GM18861 (cell line): ENCODE data around the gene SLC1A7.

Source experiments
- ATAC-seq: cut with Tn5 transposase; IDR thresholded peaks from one replicate; pipeline ENCODE4 v1.9.1; 2021; ENCODE audit not compliant: unreplicated experiment

The SLC1A7 gene

DNA sequence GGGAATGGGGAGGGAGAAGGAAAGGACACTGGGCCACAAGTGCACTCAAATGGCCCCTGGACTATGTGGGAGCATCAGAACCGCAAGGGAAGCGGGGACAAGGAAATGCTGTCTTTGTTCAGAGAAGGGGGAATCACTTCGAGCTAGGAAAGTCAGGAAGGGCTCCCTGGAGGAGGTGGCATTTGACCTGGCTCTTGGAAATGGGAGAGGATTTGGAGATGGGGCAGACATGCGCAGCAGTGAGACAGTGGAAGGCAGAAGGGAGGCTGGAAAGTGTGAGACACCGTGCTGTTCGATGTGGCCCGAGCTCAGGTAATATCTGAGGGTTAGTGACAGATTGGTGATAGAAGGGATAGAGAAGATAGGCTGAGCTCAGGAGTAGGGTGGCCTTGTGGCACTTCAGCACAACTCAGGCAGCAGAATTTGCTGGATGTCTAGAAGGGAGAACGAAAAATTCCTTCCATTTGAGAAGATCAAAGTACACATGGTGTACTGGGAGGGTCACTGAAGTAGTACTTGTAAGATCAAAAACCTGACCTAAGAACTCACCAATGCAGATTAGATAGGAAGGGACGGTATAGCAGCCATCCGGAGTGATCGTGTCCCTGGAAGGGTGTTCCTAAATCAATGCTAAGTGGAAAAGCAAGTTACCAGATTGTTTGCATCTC lies 25.4 kb downstream of the SLC1A7 start:
- no peak for ATAC-seq

DNA sequence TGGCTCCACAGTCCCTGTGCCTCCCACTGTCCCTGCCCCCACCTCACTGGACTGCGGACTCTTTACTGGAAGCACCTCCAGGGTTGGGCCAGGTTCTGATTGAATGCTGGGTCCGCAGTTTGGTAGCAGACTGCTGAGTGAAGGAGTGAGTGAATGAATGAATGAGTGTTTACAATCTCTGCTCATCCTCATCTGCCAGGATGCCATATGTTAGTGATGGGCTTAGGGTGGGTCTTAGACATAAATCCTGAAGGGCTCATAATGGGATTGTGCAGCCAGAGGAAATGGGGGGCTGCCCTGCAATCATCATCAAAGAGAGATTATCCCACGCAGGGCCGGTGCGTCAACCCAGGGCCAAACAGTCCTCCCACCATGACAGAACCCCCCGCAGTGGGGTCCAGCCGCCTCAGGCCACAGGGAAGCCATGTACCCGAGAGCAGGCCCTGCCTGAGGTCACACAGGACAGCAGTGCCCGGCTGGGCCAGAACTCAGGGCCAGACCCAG lies 26.1 kb downstream of the SLC1A7 start:
- no peak for ATAC-seq

DNA sequence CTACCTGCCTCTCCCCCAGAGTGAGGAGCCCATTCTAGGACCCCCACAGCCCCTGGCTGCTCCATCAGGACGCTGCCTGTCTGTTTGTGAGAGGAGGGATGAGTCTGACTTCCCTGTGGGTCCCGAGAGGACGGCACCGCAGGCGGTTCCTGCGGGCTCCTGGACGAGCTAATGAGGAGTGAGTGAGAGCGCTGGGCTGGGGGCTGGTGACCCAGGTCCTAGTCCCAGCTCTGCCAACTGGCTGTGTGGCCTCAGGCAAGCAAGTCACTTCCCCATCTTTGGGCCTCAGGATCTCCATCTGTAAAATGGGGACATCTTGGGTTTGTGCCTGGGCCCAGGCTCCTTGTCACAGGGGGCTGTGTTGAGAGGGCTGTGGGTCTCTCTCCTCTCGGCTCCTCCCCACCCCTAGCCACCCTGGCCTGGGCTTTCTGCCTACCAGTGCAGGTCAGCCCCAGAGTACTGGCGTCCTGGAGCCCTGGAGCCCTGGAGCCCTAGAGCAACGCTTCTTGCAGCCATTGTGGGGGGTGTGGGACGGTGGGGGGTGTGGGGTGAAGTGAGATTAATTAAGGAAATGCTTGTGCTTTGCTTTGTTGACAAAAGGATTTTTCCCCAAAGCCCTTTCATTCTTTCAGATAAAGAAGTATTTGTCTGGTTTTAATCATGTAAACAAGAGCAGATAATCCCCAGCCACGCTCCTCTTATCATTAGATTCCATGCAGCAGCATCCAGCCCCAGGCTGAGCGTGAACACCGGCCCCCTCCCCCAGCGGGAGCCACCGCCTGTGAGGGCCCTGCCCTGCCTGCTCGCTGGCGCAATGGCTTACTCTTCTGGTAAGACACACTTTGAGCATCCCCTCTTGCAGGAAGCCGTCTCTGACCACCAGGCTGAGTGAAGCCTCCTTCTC lies 26.8 kb downstream of the SLC1A7 start:
- ATAC-seq: no peak

DNA sequence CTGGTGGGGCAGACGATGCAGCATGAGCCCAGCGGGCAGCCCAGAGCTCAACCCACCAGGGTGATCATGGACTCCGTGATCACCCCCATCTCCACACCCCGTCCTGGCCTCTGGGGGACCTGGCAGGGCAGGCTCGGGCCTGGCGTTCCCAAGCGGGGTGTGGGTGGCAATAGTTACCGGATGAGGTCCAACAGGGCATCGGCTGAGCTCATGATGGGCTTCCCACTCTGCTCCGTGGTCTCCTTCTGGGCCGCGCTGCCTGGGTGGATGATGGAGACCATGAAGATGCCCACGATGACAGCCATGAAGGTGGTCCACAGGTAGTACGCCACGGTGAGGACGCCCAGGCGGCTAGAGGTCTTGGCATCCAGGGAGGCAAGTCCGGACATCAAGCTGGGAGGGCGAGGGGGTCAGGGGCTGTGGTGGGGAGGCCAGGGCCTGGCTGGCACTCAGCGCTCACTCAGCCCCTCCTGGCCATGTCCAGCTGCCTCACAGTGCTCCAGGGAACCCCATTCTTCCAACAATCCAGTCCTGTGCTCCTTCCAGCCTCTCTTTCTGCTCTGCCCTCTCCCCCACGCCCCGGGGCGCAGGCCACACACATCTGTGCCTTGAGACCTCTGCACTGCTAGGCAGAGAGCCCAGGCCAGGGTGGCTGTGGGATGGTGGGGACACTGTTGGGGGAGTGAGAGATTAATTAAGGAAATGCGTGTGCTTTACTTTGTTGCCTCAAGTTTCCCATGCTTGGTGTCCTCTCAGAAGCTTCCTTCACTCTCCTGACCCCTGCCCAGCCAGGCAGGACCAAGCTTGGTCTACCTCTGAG lies 27.6 kb downstream of the SLC1A7 start:
- no peak for ATAC-seq

DNA sequence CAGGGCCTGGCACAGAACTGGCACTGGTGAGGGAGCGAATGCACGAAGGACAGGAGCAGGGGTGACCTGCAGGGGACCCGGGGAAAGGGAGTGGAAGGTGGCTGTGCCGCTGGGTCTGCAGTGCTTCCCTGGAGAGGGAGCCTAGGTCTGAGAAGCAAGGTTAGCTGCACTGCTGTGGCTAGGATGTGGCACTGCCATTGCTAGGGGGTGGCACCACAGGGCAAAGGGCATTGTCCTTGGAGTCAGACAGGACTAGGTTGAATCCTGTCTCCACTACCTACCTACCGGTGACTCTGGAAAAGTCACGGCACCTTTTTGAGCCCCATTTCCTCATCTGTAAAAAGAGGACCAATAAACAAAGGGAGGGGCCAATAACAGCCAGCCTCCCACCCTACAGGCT lies 28.3 kb downstream of the SLC1A7 start:
- ATAC-seq: no peak

DNA sequence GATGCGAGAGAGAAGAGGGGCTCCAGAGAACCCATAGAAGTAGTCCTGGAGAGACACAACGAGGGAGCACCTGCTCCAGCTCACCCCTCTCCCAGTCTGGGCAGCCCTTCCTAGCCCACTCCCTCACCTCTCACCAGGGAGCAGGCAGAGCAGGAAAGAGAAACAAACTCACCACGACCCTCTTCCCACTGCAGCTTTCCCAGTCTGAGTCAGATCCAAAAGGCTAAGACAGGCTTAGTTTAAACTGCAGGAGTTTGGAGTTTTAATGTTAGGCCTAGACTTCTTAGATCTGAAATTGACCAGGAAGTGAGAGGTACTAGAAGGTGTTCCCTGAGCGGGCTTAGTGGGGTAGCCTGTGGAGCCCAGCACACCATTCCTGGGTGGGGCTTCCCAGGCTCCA lies 29.6 kb downstream of the SLC1A7 start:
- ATAC-seq: no peak

DNA sequence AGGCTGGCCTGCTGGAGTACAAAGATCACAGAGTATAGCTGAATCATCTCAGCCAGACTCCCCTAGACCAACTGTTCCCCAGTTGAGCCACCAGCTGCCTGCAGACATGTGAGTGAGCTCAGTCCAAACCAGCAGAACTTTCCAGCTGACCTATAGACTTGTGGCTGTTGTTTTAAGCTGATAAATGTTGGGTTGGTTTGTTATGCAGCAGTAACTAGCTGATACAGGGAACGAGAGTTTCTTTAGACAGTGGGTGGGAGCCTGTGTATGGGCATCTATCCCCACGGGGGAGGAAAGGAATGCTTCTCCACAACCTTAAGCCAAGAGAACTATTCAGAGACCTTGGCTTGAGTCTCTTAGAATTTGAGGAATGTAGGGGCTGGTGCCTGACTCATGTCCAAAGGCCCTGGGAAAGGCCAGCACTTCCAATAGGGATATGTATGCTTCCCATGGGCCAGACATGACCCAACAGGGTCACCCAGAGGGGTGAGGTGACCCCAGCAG lies 30.1 kb downstream of the SLC1A7 start:
- ATAC-seq: no peak

DNA sequence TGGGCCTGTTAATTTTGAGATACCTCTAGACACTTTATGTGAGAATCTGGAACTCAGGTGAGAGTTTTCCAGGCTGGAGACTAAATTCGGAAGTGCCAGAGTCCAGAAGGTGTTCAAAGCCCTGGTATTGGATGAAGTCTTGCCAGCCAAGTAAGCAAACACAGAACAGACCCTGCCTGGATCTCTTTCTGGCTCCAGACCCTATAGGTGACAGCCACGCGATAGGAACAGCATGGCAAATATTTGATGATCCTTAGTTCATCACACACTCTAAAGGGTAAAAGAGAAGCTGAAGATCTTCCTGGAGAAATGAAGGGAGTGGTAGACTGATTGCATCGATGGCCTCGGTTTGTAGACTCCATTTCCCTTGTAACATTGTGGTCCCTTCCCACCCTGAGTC lies 30.7 kb downstream of the SLC1A7 start:
- ATAC-seq: no peak

DNA sequence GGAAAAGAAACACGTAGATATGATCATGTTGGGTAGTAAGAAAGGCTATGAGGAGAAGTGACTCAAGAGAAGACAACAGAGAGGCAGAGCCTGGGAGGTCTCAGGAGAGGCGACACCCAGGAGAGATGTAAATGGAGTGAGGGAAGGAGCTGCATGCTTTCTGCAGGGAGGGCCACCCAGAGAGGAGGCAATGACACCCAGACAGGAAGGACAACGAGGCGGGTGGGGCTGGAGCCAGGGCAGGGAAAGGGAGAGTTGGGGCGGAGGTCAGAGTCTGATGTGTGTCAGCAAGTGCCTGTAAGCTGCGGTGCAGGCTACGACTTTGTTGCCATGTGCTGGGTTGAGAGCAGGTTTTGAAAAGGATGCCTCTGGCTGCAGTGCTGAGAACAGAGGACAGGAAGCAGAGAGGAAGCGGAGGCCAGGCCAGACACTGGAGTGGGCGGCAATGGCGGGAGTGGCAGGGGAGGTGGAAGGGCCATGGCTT lies 31.3 kb downstream of the SLC1A7 start:
- ATAC-seq: no peak

DNA sequence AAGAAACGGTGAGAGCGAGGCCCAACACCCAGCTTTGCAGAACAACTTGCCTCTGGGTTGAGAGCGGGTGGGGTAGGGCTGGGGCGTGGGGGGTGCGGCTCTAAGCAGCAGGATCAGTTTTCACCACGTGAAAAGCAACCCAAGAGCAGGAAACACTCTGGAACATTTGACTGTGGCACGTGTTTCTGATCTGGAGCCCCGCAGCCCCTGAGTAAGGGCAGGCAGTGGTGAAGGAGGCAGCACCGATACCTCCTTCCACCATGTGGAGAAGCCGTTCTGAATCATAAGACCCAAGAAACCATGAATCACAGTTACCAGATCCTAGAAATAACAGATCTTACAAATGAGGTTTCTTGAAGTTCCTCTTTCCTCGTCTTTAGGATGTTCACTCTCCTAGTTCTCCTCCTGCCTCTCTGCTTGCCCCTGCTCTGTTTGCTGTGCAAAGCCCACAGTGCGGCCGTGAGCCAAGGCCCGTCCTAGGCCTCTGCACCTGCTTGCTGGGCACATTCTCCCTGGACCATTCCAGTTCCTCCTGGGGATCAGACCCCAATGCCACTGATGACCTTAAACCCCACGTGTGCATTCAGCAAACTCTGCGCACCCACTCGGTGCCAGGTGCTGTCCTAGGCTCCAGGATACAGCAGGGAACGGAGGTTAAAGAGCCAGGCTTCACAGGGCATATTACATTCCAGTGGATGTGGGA lies 31.9 kb downstream of the SLC1A7 start:
- ATAC-seq: no peak

DNA sequence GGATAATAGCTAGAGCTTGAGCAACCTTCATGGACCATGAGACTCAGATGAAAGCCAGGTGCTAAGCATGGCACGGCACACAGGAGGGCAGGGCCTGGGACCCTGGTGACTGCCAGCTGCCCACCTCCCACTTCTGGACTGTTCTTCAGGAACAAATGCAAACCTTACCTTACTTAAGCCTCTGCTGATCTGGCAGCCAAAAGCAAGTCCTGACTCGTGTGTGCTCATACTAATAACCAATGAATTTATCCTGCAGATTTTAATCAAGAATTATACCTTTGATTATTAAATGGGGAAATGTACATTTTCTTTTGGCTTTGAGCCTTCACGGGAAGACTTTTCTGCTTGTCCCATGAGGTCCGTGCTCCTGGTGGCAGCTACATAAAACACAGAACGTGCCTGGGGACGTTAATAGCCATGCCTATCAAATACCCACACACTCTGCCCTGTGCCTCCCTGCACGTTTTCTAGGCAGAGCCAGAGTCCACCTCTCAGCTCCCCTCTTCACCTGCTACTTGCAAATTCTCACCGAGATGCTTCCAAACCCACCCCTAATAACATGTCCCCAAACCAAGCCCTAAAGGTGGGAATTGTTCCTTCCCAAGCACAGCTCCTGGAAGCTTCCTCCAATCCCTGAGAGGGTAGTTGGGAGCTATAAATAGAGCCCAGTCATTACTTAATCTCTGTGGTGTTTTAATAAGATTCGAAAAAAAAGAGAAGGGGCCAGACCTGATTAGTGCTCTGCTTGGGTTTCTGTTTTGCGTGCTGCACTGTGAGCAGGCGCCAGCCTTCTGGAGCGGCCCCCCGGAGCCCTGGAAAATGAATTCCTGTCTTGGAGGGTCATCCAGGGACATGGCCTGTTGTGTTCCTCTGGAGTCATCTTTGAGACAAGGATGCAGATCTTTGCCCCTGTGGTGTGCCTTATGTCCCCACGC lies 33.5 kb downstream of the SLC1A7 start:
- no peak for ATAC-seq

DNA sequence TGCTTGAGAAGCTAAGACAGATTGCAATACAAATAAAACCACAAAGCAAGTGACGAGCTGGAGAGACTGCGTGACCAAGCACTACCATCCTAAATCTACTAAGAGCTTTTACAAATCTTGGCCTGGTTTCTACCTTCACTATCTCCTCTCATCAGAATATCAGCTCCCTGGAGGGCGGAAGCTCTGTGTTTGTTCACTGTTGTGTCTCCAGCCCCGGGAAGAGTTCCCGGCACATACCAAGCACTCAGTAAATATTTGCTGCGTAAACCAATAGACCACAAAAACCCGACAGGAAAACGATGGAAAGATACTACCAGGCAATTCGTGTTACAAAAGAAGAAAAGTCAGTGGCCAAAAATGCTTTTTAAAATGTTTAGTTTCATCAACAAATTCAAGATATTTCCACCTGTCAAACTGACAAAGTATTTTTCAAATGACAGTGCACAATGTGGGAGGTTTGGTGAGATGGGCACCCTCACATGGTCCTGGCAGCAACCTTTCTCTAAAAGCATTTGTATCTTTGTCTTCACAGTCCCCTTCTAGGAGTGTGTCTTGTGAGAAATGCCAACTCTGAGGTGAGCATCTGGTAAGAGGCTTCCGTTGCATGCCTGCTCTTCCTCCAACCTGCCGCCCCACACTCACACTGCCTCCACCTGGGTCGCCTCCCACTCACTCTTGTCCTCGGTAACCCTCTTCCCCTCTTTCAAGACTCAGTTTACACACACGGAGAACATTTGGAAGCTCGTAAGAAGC lies 34.7 kb downstream of the SLC1A7 start:
- ATAC-seq: no peak

DNA sequence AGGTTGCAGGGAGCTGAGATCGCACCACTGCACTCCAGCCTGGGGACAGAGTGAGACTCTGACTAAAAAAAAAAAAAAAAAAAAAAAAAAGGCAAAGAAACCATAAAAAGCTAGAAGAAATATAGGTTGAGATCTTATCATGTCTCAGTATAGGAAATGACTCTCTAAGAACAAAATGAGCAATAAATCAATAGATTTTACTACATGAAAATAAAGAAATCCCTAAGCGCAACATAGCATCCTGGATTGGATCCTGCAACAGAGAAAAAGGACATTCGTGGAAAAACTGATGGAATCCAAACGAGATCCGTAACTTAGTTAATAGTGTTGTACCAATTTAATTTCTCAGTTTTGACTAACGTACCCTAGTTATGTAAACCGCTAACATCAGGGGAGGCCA lies 35.3 kb downstream of the SLC1A7 start:
- ATAC-seq: no peak

DNA sequence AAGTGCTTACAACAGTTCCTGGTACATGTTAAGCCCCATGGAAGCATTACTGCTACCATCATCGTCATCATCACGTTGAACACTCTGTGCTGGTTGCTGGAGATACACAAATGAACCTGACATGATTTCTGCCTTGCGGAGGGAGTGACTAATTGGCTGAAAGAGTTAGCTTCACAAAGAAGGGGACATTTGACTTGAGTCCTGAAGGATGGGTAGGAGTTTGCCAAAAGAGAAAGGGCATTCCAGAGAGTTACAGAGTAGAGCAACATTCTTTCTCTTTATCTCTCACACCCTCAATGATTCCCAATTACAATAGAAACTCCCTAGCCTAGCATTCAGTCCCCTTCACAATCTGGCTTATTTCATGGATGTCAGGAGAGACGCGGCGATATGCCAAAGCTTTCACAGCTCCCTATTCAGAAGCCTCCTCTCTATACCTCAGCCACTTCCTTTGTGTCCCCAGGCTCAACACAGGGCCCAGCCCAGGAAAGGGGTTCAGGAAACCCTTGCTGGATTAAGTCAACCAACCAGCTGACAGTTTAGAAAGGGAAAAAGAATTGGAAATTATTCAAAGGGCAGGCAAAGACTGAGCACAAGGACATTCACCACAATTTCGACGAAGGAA lies 38.0 kb downstream of the SLC1A7 start:
- no peak for ATAC-seq

DNA sequence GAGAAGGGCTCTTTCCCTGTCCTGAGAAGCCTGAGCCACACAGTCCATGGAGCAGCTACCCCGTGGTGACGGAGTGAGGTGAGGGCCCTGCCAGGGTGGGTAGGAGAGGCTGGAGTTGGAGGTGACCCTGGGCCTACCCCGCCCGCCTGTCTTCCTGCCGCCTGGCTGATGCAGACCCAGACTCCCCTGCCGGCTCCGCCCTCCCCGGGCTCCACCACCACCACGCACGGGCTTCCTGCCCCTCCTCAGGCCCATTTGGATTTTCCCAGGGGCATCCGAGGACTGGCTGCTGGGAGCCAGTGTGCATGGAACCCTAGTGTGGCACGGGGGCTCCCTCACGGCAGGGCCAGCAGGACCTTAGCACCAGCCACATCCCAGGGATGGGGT lies 47.9 kb downstream of the SLC1A7 start:
- ATAC-seq: no peak

DNA sequence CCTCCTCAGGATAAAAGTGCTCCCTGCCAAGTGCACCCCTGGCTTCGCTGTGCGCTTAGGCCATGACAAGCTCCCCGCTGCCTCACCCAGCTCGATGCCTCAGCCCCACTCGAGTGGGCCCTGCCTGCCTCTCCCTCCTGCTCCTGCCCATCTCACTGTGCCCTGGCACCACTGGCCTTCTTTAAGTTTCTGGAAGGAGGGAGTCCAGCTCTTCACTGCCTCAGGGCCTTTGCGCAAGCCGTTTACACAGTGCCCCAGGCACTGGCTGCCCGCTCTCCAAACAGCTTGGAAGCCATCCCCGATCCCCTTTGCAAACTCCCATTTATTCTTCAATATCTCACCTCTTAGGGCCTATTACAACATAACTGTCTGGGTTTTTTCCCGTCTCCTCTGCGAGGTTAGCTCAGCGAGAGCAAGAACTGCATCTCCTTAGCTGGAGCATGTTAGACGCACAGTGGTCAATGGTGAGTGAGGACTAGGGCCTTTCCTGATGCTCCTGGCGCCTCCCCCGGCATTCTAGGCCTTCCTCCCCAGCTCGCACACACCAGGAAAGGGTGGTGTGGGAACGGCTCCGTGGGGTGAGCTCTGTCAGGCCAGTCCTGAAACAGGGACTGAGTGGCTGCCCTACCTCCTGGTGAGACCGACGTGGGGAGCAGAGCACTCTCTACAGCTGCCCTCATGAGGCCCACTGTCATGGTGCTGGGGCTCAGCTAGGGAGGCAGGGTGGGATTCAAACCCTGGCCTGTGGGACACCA lies 48.5 kb downstream of the SLC1A7 start:
- ATAC-seq: no peak

DNA sequence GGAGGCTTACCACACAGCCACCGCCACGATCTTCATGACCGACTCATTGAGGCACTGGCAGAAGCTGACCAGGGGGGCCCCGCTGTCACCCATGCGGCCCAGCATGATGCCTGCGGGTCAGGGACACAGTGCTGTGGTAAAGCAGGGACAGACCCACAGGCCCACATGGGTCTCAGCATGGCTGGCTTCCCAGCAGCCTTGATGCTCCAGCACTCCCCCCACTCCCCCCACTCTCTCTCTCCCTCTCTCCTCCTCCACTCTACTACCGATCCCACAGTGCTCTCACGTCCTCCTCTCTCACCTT lies 49.0 kb downstream of the SLC1A7 start:
- no peak for ATAC-seq
